ENCODE measurements around the gene KRTAP10-7. TPM values are rescaled to one million over a fixed set of nuclear protein-coding genes. Genes with fewer than 3 reads are reported as not detected.

Gene KRTAP10-7
- total and polyA plus RNA-seq, 9 of the 15 experiments (the other 6 are each of a cell fraction or from before 2014, with no cell fraction given) = not detected

DNA sequence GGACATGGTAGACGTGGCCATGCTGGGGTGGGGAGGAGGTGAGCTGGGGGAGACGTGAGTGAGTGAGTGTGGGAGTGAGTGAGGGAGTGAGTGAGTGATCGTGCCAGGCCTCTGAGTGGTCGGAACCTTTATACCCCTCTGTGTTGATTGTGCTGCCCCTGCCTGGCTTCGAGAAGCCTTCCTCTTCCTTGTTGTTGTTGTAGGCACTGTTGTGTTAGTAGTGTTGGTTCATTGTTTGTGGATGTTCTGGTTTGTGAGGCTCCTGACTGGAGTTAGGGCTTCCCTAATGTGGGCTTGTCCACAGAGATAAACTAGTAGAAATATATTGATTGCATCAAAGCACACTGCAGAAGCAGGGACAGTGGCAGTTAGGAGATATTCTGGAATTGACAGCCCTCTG, 41.7 kb upstream of the KRTAP10-7 start, which contains the start of gene KRTAP10-3:
KRTAP10-3 (minus strand) TSS at position 101 of the 400 bp plus-strand sequence; CDS start at position 21, 80 bp downstream.
- Histone ChIP-seq H3K9me3 (replicated peaks; ENCODE audit: control insufficient read depth, insufficient read depth, low read depth, low read length) (no peaks in the 10 kb centered on the region), H3K9ac (ENCODE audit: insufficient read depth in 1 of 2, low read depth in 2 of 2, low read length in 2 of 2) (no peak within 1 kb of the TSS), H4K20me1 (replicated peaks; ENCODE audit: control insufficient read depth, insufficient read depth, low read length) (0 out of 2 replicates have a peak, but pooled peaks cover 2% of the 10 kb centered on the region), H3K27me3 (ENCODE audit: control insufficient read depth in 2 of 2, insufficient read depth in 2 of 2, low read length in 2 of 2) (peaks cover 31 to 45% of the 10 kb centered on the region in 2 experiments), H3K4me3 (no peak within 1 kb of the TSS), H3K36me3 (ENCODE audit: control insufficient read depth, insufficient read depth, low read length) (no peaks in the 10 kb centered on the region), H2AFZ (ENCODE audit: low read depth, low read length) (no peak within 1 kb of the TSS), H3K4me1 (replicated peaks in 1 of 2; ENCODE audit: control insufficient read depth in 2 of 2, insufficient read depth in 2 of 2, low read length in 2 of 2) (no peaks in the 10 kb centered on the region; a peak in 1 of 5 replicates), H3K79me2 (ENCODE audit: control insufficient read depth, insufficient read depth, low read length) (no peaks in the 10 kb centered on the region), H3K4me2 (ENCODE audit: insufficient read depth, low read length) (no peak within 1 kb of the TSS), H3K9me1 (ENCODE audit: control insufficient read depth, insufficient read depth, low read length) (no peaks in the 10 kb centered on the region), H3K27ac (ENCODE audit: extremely low read depth, low read depth, low read length) (no peak within 1 kb of the TSS)
- ATAC-seq (no peak), DNase-seq (ENCODE audit: extremely low read depth in 1 of 4, low spot score in 3 of 4) (no peak), FAIRE-seq (no peak)
- in situ Hi-C loops (cut with MboI) (no loop called here), intact Hi-C loops (cut with micrococcal nuclease) (no loop called here)
- WGBS (ENCODE audit: insufficient coverage, low coverage, missing lambda C conversion rate) = 0% methylated on average over 5 of the region's 5 CpGs
- no TSS peak for BruUV-seq (replicated peaks)
- ChIA-PET POLR2A (no interaction called here), CTCF (ENCODE audit: low intra/inter-chr PET ratio) (no interaction called here)
- TF ChIP-seq FOSL1 (tag; conservative IDR thresholded peaks at IDR 0.05) = no peak
- TF ChIP-seq, protein P1, sequence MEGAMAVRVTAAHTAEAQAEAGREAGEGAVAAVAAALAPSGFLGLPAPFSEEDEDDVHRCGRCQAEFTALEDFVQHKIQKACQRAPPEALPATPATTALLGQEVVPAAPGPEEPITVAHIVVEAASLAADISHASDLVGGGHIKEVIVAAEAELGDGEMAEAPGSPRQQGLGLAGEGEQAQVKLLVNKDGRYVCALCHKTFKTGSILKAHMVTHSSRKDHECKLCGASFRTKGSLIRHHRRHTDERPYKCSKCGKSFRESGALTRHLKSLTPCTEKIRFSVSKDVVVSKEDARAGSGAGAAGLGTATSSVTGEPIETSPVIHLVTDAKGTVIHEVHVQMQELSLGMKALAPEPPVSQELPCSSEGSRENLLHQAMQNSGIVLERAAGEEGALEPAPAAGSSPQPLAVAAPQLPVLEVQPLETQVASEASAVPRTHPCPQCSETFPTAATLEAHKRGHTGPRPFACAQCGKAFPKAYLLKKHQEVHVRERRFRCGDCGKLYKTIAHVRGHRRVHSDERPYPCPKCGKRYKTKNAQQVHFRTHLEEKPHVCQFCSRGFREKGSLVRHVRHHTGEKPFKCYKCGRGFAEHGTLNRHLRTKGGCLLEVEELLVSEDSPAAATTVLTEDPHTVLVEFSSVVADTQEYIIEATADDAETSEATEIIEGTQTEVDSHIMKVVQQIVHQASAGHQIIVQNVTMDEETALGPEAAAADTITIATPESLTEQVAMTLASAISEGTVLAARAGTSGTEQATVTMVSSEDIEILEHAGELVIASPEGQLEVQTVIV (CRISPR knock-in tag; IDR thresholded peaks at IDR 0.05; ENCODE audit: borderline replicate concordance) = no peak
- no peak for TF ChIP-seq GABPB1 (CRISPR knock-in tag; IDR thresholded peaks at IDR 0.05)
- no peak for TF ChIP-seq ZSCAN32 (CRISPR knock-in tag; IDR thresholded peaks at IDR 0.05)
- TF ChIP-seq, protein P2, sequence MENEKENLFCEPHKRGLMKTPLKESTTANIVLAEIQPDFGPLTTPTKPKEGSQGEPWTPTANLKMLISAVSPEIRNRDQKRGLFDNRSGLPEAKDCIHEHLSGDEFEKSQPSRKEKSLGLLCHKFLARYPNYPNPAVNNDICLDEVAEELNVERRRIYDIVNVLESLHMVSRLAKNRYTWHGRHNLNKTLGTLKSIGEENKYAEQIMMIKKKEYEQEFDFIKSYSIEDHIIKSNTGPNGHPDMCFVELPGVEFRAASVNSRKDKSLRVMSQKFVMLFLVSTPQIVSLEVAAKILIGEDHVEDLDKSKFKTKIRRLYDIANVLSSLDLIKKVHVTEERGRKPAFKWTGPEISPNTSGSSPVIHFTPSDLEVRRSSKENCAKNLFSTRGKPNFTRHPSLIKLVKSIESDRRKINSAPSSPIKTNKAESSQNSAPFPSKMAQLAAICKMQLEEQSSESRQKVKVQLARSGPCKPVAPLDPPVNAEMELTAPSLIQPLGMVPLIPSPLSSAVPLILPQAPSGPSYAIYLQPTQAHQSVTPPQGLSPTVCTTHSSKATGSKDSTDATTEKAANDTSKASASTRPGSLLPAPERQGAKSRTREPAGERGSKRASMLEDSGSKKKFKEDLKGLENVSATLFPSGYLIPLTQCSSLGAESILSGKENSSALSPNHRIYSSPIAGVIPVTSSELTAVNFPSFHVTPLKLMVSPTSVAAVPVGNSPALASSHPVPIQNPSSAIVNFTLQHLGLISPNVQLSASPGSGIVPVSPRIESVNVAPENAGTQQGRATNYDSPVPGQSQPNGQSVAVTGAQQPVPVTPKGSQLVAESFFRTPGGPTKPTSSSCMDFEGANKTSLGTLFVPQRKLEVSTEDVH (IDR thresholded peaks at IDR 0.05; ENCODE audit: low read depth, partially characterized antibody) = no peak
- TF ChIP-seq TAF1 (IDR thresholded peaks at IDR 0.05; ENCODE audit: control insufficient read depth, extremely low read depth, insufficient read depth, low read length, severe bottlenecking) = no peak
- no peak for TF ChIP-seq RCOR1 (IDR thresholded peaks at IDR 0.05; ENCODE audit: borderline replicate concordance in 1 of 2, low read depth in 2 of 2, low read length in 2 of 2)
- TF ChIP-seq ZNF140 (CRISPR knock-in tag; IDR thresholded peaks at IDR 0.05) = no peak
- no peak for TF ChIP-seq CBFB (CRISPR knock-in tag; IDR thresholded peaks at IDR 0.05)
- no peak for TF ChIP-seq SREBF1 (IDR thresholded peaks at IDR 0.05; ENCODE audit: borderline replicate concordance, low read depth, low read length)
- no peak for TF ChIP-seq HOXB6 (CRISPR knock-in tag; IDR thresholded peaks at IDR 0.05; ENCODE audit: borderline replicate concordance)
- TF ChIP-seq IRF2 (CRISPR knock-in tag; IDR thresholded peaks at IDR 0.05) = no peak
- TF ChIP-seq ZNF551 (CRISPR knock-in tag; IDR thresholded peaks at IDR 0.05) = no peak
- TF ChIP-seq, protein P3, sequence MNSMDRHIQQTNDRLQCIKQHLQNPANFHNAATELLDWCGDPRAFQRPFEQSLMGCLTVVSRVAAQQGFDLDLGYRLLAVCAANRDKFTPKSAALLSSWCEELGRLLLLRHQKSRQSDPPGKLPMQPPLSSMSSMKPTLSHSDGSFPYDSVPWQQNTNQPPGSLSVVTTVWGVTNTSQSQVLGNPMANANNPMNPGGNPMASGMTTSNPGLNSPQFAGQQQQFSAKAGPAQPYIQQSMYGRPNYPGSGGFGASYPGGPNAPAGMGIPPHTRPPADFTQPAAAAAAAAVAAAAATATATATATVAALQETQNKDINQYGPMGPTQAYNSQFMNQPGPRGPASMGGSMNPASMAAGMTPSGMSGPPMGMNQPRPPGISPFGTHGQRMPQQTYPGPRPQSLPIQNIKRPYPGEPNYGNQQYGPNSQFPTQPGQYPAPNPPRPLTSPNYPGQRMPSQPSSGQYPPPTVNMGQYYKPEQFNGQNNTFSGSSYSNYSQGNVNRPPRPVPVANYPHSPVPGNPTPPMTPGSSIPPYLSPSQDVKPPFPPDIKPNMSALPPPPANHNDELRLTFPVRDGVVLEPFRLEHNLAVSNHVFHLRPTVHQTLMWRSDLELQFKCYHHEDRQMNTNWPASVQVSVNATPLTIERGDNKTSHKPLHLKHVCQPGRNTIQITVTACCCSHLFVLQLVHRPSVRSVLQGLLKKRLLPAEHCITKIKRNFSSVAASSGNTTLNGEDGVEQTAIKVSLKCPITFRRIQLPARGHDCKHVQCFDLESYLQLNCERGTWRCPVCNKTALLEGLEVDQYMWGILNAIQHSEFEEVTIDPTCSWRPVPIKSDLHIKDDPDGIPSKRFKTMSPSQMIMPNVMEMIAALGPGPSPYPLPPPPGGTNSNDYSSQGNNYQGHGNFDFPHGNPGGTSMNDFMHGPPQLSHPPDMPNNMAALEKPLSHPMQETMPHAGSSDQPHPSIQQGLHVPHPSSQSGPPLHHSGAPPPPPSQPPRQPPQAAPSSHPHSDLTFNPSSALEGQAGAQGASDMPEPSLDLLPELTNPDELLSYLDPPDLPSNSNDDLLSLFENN (IDR thresholded peaks at IDR 0.05; ENCODE audit: low read depth in 2 of 2, low read length in 2 of 2) = no peak
